SU-DHL-6 (cell line): Measurements from ENCODE around the gene ENTPD6.
"Not testable (repeated sequence)": the region's sequence is repeated elsewhere in the genome, so short reads cannot be mapped to it uniquely, and the experiment has no call there.

Source experiments
- H2AFZ ChIP-seq: fragments of 200-600 bp; sonication (generic); 2 replicates; pipeline ENCODE4 v1.6.1; 2014; ENCODE audit warnings: low read depth, mild to moderate bottlenecking, moderate library complexity, mixed read lengths, antibody characterized with exemption, low read length; ENCODE audit not compliant: severe bottlenecking
- H3F3A ChIP-seq: fragments of 200-600 bp; shearing (Covaris generic); 2 replicates; pipeline ENCODE4 v1.6.0; 2016; ENCODE audit warnings: antibody characterized with exemption, mild to moderate bottlenecking; ENCODE audit not compliant: insufficient read depth
- H3K27ac ChIP-seq: fragments of 200-600 bp; sonication (generic); 2 replicates; pipeline ENCODE4 v1.5.1; 2016; ENCODE audit warnings: low read depth, mild to moderate bottlenecking, low read length, moderate library complexity, mixed read lengths
- H3K27me3 ChIP-seq: fragments of 200-600 bp; sonication (generic), shearing (Covaris generic); 2 replicates; pipeline ENCODE4 v1.6.0; 2014; ENCODE audit warnings: mild to moderate bottlenecking, low read length
- H3K36me3 ChIP-seq: fragments of 200-600 bp; sonication (generic); 2 replicates; pipeline ENCODE4 v1.6.1; 2014; ENCODE audit warnings: mild to moderate bottlenecking, low read length, mixed read lengths
- H3K4me2 ChIP-seq: fragments of 300-600, 200-600 bp; shearing (Covaris generic), sonication (generic); 2 replicates; pipeline ENCODE4 v1.6.0; 2014; ENCODE audit warnings: low read length, low read depth, mild to moderate bottlenecking; ENCODE audit not compliant: poor library complexity, severe bottlenecking
- H3K4me3 ChIP-seq: fragments of 200-600 bp; sonication (generic); 2 replicates; pipeline ENCODE4 v1.5.1; 2014; ENCODE audit warnings: antibody characterized with exemption, low read length, mild to moderate bottlenecking, mixed read lengths; ENCODE audit not compliant: insufficient read depth, poor library complexity, severe bottlenecking
- H3K79me2 ChIP-seq: fragments of 200-600 bp; sonication (generic); 2 replicates; pipeline ENCODE4 v1.6.1; 2014; ENCODE audit warnings: mild to moderate bottlenecking, low read length, moderate library complexity; ENCODE audit not compliant: insufficient read depth
- H3K9ac ChIP-seq: fragments of 200-600 bp; sonication (generic); 2 replicates; pipeline ENCODE4 v1.7.0; 2014; ENCODE audit warnings: mild to moderate bottlenecking, low read length
- H3K9me2 ChIP-seq: fragments of 200-600 bp; sonication (generic); replicated peaks from 2 replicates; pipeline ENCODE4 v1.6.1; 2014; ENCODE audit warnings: low read length; ENCODE audit not compliant: insufficient read depth
- H3K9me3 ChIP-seq: fragments of 200-600 bp; sonication (generic); 2 replicates; pipeline ENCODE4 v1.6.1; 2014; ENCODE audit warnings: low read length, mixed read lengths; ENCODE audit not compliant: insufficient read depth
- H4K20me1 ChIP-seq: fragments of 200-600 bp; sonication (generic); 2 replicates; pipeline ENCODE4 v1.6.1; 2014; ENCODE audit warnings: low read depth, mild to moderate bottlenecking, antibody characterized with exemption, low read length, moderate library complexity, mixed read lengths
- CTCF ChIP-seq: fragments of 200-600 bp; sonication (generic); IDR thresholded peaks from one replicate; pipeline ENCODE4 v1.5.1; 2017; ENCODE audit warnings: antibody characterized with exemption, mild to moderate bottlenecking, low read length, moderate library complexity; ENCODE audit not compliant: insufficient read depth, poor library complexity, severe bottlenecking
- EZH2phosphoT487 ChIP-seq: fragments of 200-600 bp; sonication (generic), shearing (Covaris generic); conservative IDR thresholded peaks from 2 replicates; pipeline ENCODE4 v1.6.1; 2018; ENCODE audit warnings: mild to moderate bottlenecking, antibody characterized with exemption, low read length, moderate library complexity, mixed read lengths

ENTPD6 gene

GRCh38 chr20:25158043-25158442, 37.5 kb upstream of the ENTPD6 start:
- Histone ChIP-seq H4K20me1 (no peaks in the 10 kb centered on the region), H3F3A (no peaks in the 10 kb centered on the region)

GRCh38 chr20:25160467-25160866, 35.0 kb upstream of the ENTPD6 start:
- H2AFZ ChIP-seq = no peak overlapping the region
- no peaks in the 10 kb centered on the region for H3K27me3 ChIP-seq
- H3F3A ChIP-seq = no peaks in the 10 kb centered on the region
- no peak overlapping the region for H3K9ac ChIP-seq
- no peaks in the 10 kb centered on the region for H3K79me2 ChIP-seq
- no peak overlapping the region for H3K27ac ChIP-seq
- no peak overlapping the region for H3K4me3 ChIP-seq
- TF ChIP-seq EZH2phosphoT487 (no peak), CTCF (no peak)
- H3K9me2 ChIP-seq = no peaks in the 10 kb centered on the region
- no peaks in the 10 kb centered on the region for H3K36me3 ChIP-seq
- H4K20me1 ChIP-seq = no peaks in the 10 kb centered on the region
- H3K4me2 ChIP-seq = no peak overlapping the region
- peaks cover 3% of the 10 kb centered on the region; the same call in 1 of the 2 replicates for H3K9me3 ChIP-seq

More at GRCh38 chr20:25158043-25158442, 37.5 kb upstream of the ENTPD6 start:
- no peaks in the 10 kb centered on the region for H3K27me3 ChIP-seq
- H3K9ac ChIP-seq = no peak overlapping the region
- TF ChIP-seq EZH2phosphoT487 (no peak), CTCF (no peak)
- H3K36me3 ChIP-seq = no peaks in the 10 kb centered on the region
- H3K9me2 ChIP-seq = no peaks in the 10 kb centered on the region
- no peak overlapping the region for H3K27ac ChIP-seq
- no peaks in the 10 kb centered on the region for H3K9me3 ChIP-seq
- no peak overlapping the region for H3K4me2 ChIP-seq
- H3K79me2 ChIP-seq = no peaks in the 10 kb centered on the region
- H3K4me3 ChIP-seq = no peak overlapping the region
- H2AFZ ChIP-seq = no peak overlapping the region

GRCh38 chr20:25160897-25161296, 34.6 kb upstream of the ENTPD6 start:
- Histone ChIP-seq H3K27ac (no peak overlapping the region), H3K9ac (no peak overlapping the region), H3K9me2 (no peaks in the 10 kb centered on the region), H3K4me2 (no peak overlapping the region), H3K4me3 (no peak overlapping the region), H3K27me3 (no peaks in the 10 kb centered on the region), H3K36me3 (no peaks in the 10 kb centered on the region), H3K79me2 (no peaks in the 10 kb centered on the region), H2AFZ (no peak overlapping the region), H3K9me3 (peaks cover 6% of the 10 kb centered on the region; the same call in 1 of the 2 replicates), H4K20me1 (no peaks in the 10 kb centered on the region), H3F3A (no peaks in the 10 kb centered on the region)
- TF ChIP-seq CTCF (no peak), EZH2phosphoT487 (no peak)

GRCh38 chr20:25165128-25165527, 30.4 kb upstream of the ENTPD6 start:
- H3F3A ChIP-seq = no peaks in the 10 kb centered on the region
- no peaks in the 10 kb centered on the region for H3K79me2 ChIP-seq
- no peak overlapping the region for H3K27ac ChIP-seq
- H3K9me3 ChIP-seq = peaks cover 6% of the 10 kb centered on the region; the same call in 1 of the 2 replicates
- no peak overlapping the region for H3K4me2 ChIP-seq
- no peak overlapping the region for H3K4me3 ChIP-seq
- H3K27me3 ChIP-seq = no peaks in the 10 kb centered on the region
- no peaks in the 10 kb centered on the region for H4K20me1 ChIP-seq
- no peak overlapping the region for H2AFZ ChIP-seq
- H3K9me2 ChIP-seq = no peaks in the 10 kb centered on the region
- H3K36me3 ChIP-seq = no peaks in the 10 kb centered on the region
- no peak overlapping the region for H3K9ac ChIP-seq
- TF ChIP-seq CTCF = no peak

- not testable (repeated sequence) for H3K4me2 ChIP-seq, H4K20me1 ChIP-seq, H3K4me3 ChIP-seq, H3K9ac ChIP-seq, H3K79me2 ChIP-seq, H2AFZ ChIP-seq, H3F3A ChIP-seq, H3K36me3 ChIP-seq, H3K27ac ChIP-seq, H3K9me2 ChIP-seq, H3K9me3 ChIP-seq, H3K27me3 ChIP-seq
Observed at GRCh38 chr20:25166105-25166782, 29.3 kb upstream of the ENTPD6 start.
